H1 (cell line): ENCODE measurements around the gene FAM149B1.

Experiments
- CBX8 ChIP-seq: fragments of 300-800, 300-1000 bp; sonication (generic); IDR thresholded peaks from 2 replicates; pipeline ENCODE4 v1.7.1; 2016; ENCODE audit warnings: low read depth, low read length, borderline replicate concordance
- EZH2 ChIP-seq: fragments of 200-600 bp; sonication (generic); IDR thresholded peaks from 2 replicates; pipeline ENCODE4 v1.7.1; 2012; ENCODE audit warnings: low read depth, mild to moderate bottlenecking, moderate library complexity, low read length, inconsistent platforms; ENCODE audit not compliant: severe bottlenecking
- GABPA ChIP-seq: IDR thresholded peaks from 2 replicates; pipeline ENCODE4 v1.6.1; 2011; ENCODE audit warnings: mild to moderate bottlenecking, low read length, moderate library complexity, borderline replicate concordance; ENCODE audit not compliant: insufficient read depth
- JUN ChIP-seq: IDR thresholded peaks from 2 replicates; pipeline ENCODE4 v1.6.1; 2011; ENCODE audit warnings: low read depth, mild to moderate bottlenecking, improper control_type of control experiment, low read length
- POU5F1 ChIP-seq: IDR thresholded peaks from 2 replicates; pipeline ENCODE4 v1.6.1; 2011; ENCODE audit warnings: low read depth, mild to moderate bottlenecking, low read length, moderate library complexity
- SP1 ChIP-seq: IDR thresholded peaks from 2 replicates; pipeline ENCODE4 v1.6.1; 2011; ENCODE audit warnings: low read depth, low read length
- TAF1 ChIP-seq: IDR thresholded peaks from 2 replicates; pipeline ENCODE4 v1.6.1; 2011; ENCODE audit warnings: mild to moderate bottlenecking, low read depth, low read length
- TCF12 ChIP-seq: IDR thresholded peaks from 2 replicates; pipeline ENCODE4 v1.6.1; 2011; ENCODE audit warnings: low read depth, mild to moderate bottlenecking, low read length
- YY1 ChIP-seq: IDR thresholded peaks from 2 replicates; pipeline ENCODE4 v1.6.1; 2011; ENCODE audit warnings: low read depth, mild to moderate bottlenecking, low read length
- TF ChIP-seq, protein P1 (sequence below): IDR thresholded peaks from 2 replicates; pipeline ENCODE4 v1.6.1; 2012; ENCODE audit warnings: inconsistent platforms
- TF ChIP-seq, protein P2 (sequence below), 3 experiments: IDR thresholded peaks; 1 replicate in 2 of 3; 2 replicates in 1 of 3; pipeline versions ENCODE4 v1.5.1 to v1.6.1; 2011; ENCODE audit warnings: low read length in 3 of 3, mild to moderate bottlenecking in 3 of 3, inconsistent platforms in 2 of 3, low read depth in 1 of 3, moderate library complexity in 1 of 3; ENCODE audit not compliant: insufficient read depth in 1 of 3; ENCODE audit errors: control extremely low read depth in 1 of 3
- TF ChIP-seq, protein P3 (sequence below): IDR thresholded peaks from 2 replicates; pipeline ENCODE4 v1.6.1; 2012; ENCODE audit warnings: low read length, inconsistent platforms

DNA sequence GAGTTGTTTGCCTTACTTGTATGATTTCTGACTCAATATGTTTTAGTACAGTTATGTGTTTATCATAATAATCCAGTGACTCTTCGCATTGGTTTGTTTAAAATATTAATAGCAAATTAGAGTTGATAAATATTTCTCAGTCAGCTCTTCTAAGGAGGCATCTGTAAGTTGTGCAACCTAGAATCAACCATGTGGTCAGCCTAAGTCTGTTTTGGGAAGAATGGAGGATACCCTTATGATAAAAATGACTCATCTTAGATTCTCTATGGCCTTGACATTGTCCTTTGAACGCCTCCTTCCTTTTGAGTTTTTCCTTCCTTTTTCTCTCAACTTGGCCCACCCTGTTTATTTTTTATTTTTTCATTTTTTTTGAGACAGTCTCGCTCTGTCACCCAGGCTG lies 60.3 kb downstream of the FAM149B1 start:
- TF ChIP-seq SP1 (no peak), POU5F1 (no peak), TCF12 (no peak), JUN (no peak), YY1 (no peak), TAF1 (no peak), CBX8 (no peak), EZH2 (no peak), GABPA (no peak)
- TF ChIP-seq, protein P1, sequence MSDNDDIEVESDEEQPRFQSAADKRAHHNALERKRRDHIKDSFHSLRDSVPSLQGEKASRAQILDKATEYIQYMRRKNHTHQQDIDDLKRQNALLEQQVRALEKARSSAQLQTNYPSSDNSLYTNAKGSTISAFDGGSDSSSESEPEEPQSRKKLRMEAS, result no peak
- TF ChIP-seq, protein P2, sequence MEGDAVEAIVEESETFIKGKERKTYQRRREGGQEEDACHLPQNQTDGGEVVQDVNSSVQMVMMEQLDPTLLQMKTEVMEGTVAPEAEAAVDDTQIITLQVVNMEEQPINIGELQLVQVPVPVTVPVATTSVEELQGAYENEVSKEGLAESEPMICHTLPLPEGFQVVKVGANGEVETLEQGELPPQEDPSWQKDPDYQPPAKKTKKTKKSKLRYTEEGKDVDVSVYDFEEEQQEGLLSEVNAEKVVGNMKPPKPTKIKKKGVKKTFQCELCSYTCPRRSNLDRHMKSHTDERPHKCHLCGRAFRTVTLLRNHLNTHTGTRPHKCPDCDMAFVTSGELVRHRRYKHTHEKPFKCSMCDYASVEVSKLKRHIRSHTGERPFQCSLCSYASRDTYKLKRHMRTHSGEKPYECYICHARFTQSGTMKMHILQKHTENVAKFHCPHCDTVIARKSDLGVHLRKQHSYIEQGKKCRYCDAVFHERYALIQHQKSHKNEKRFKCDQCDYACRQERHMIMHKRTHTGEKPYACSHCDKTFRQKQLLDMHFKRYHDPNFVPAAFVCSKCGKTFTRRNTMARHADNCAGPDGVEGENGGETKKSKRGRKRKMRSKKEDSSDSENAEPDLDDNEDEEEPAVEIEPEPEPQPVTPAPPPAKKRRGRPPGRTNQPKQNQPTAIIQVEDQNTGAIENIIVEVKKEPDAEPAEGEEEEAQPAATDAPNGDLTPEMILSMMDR (IDR thresholded peaks at IDR 0.05; ENCODE audit: control extremely low read depth in 1 of 3, insufficient read depth in 1 of 3, low read depth in 1 of 3, low read length in 3 of 3), result no peak
- TF ChIP-seq, protein P3, sequence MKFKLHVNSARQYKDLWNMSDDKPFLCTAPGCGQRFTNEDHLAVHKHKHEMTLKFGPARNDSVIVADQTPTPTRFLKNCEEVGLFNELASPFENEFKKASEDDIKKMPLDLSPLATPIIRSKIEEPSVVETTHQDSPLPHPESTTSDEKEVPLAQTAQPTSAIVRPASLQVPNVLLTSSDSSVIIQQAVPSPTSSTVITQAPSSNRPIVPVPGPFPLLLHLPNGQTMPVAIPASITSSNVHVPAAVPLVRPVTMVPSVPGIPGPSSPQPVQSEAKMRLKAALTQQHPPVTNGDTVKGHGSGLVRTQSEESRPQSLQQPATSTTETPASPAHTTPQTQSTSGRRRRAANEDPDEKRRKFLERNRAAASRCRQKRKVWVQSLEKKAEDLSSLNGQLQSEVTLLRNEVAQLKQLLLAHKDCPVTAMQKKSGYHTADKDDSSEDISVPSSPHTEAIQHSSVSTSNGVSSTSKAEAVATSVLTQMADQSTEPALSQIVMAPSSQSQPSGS, result no peak
